ENCODE data around the gene CACYBP.

CACYBP gene

GRCh38 chr1:174958396-174958795 is 41.4 kb upstream of the CACYBP start:
- Histone ChIP-seq H3K9me3 (ENCODE audit: low read depth, low read length) (no peaks in the 10 kb centered on the region), H3K36me3 (ENCODE audit: insufficient read depth, low read length) (no peaks in the 10 kb centered on the region), H3K4me3 (no peak overlapping the region), H3K9ac (ENCODE audit: insufficient read length) (no peak overlapping the region), H3K27ac (no peak overlapping the region)
- TF ChIP-seq EZH2 (IDR thresholded peaks at IDR 0.05) (no peak), POLR2AphosphoS5 (IDR thresholded peaks at IDR 0.05; ENCODE audit: borderline replicate concordance, low read depth, low read length) (no peak), FOXP2 (optimal IDR thresholded peaks at IDR 0.05; ENCODE audit: control extremely low read depth, extremely low read length, insufficient read depth) (no peak)
- no peak for DNase-seq (ENCODE audit: low read depth, low spot score)

GRCh38 chr1:174960362-174960761 is 39.4 kb upstream of the CACYBP start:
- no peaks in the 10 kb centered on the region for H3K36me3 ChIP-seq (ENCODE audit: insufficient read depth, low read length)
- no peak for TF ChIP-seq EZH2 (IDR thresholded peaks at IDR 0.05)
- TF ChIP-seq POLR2AphosphoS5 (IDR thresholded peaks at IDR 0.05; ENCODE audit: borderline replicate concordance, low read depth, low read length): no peak
- no peak for TF ChIP-seq FOXP2 (optimal IDR thresholded peaks at IDR 0.05; ENCODE audit: control extremely low read depth, extremely low read length, insufficient read depth)

GRCh38 chr1:174963529-174964125 is 36.1 kb upstream of the CACYBP start:
- no peak for TF ChIP-seq POLR2AphosphoS5 (IDR thresholded peaks at IDR 0.05; ENCODE audit: borderline replicate concordance, low read depth, low read length)
- TF ChIP-seq EZH2 (IDR thresholded peaks at IDR 0.05): no peak
- no peak for TF ChIP-seq FOXP2 (optimal IDR thresholded peaks at IDR 0.05; ENCODE audit: control extremely low read depth, extremely low read length, insufficient read depth)
- DNase-seq (ENCODE audit: low read depth, low spot score): no peak
- H3K9ac ChIP-seq (ENCODE audit: insufficient read length): no peak overlapping the region
- no peak overlapping the region for H3K4me3 ChIP-seq
- no peaks in the 10 kb centered on the region for H3K36me3 ChIP-seq (ENCODE audit: insufficient read depth, low read length)
- H3K9me3 ChIP-seq (ENCODE audit: low read depth, low read length): no peaks in the 10 kb centered on the region
- H3K27ac ChIP-seq: no peak overlapping the region

More at GRCh38 chr1:174960362-174960761, 39.4 kb upstream of the CACYBP start:
- Histone ChIP-seq H3K4me3 (no peak overlapping the region), H3K9ac (ENCODE audit: insufficient read length) (no peak overlapping the region), H3K27ac (no peak overlapping the region), H3K9me3 (ENCODE audit: low read depth, low read length) (no peaks in the 10 kb centered on the region)
- DNase-seq (ENCODE audit: low read depth, low spot score): no peak

GRCh38 chr1:174964261-174964971 is 35.3 kb upstream of the CACYBP start:
- H3K4me3 ChIP-seq: no peak overlapping the region
- TF ChIP-seq FOXP2 (optimal IDR thresholded peaks at IDR 0.05; ENCODE audit: control extremely low read depth, extremely low read length, insufficient read depth) (no peak), EZH2 (IDR thresholded peaks at IDR 0.05) (no peak), POLR2AphosphoS5 (IDR thresholded peaks at IDR 0.05; ENCODE audit: borderline replicate concordance, low read depth, low read length) (no peak)
- peak overlapping the region; percentile 83; the same call in 1 of the 2 replicates for H3K27ac ChIP-seq
- DNase-seq (ENCODE audit: low read depth, low spot score): no peak
- H3K36me3 ChIP-seq (ENCODE audit: insufficient read depth, low read length): no peaks in the 10 kb centered on the region
- H3K9me3 ChIP-seq (ENCODE audit: low read depth, low read length): no peaks in the 10 kb centered on the region
- no peak overlapping the region for H3K9ac ChIP-seq (ENCODE audit: insufficient read length)

- no peak for TF ChIP-seq POLR2AphosphoS5 (IDR thresholded peaks at IDR 0.05; ENCODE audit: borderline replicate concordance, low read depth, low read length)
- no peak for TF ChIP-seq FOXP2 (optimal IDR thresholded peaks at IDR 0.05; ENCODE audit: control extremely low read depth, extremely low read length, insufficient read depth)
- TF ChIP-seq EZH2 (IDR thresholded peaks at IDR 0.05): no peak
- peak overlapping the region; percentile 83 for H3K27ac ChIP-seq
- H3K36me3 ChIP-seq (ENCODE audit: insufficient read depth, low read length): no peaks in the 10 kb centered on the region
- H3K9ac ChIP-seq (ENCODE audit: insufficient read length): peak overlapping the region; percentile 38
- H3K4me3 ChIP-seq: peak overlapping the region; percentile 59
- no peak for DNase-seq (ENCODE audit: low read depth, low spot score)
- H3K9me3 ChIP-seq (ENCODE audit: low read depth, low read length): no peaks in the 10 kb centered on the region
Observed at GRCh38 chr1:174964972-174965361, 34.8 kb upstream of the CACYBP start.

- no peaks in the 10 kb centered on the region for H3K36me3 ChIP-seq (ENCODE audit: insufficient read depth, low read length)
- H3K9me3 ChIP-seq (ENCODE audit: low read depth, low read length): no peaks in the 10 kb centered on the region
- no peak for DNase-seq (ENCODE audit: low read depth, low spot score)
- H3K9ac ChIP-seq (ENCODE audit: insufficient read length): peak overlapping the region; percentile 38
- TF ChIP-seq POLR2AphosphoS5 (IDR thresholded peaks at IDR 0.05; ENCODE audit: borderline replicate concordance, low read depth, low read length): no peak
- TF ChIP-seq FOXP2 (optimal IDR thresholded peaks at IDR 0.05; ENCODE audit: control extremely low read depth, extremely low read length, insufficient read depth): no peak
- H3K27ac ChIP-seq: peak overlapping the region; percentile 83
- H3K4me3 ChIP-seq: peak overlapping the region; percentile 59
Observed at GRCh38 chr1:174965362-174966007, 34.3 kb upstream of the CACYBP start.

- Histone ChIP-seq H3K9me3 (ENCODE audit: low read depth, low read length) (no peaks in the 10 kb centered on the region), H3K9ac (ENCODE audit: insufficient read length) (peak overlapping the region; percentile 35), H3K27ac (peak overlapping the region; percentile 83), H3K4me3 (peak overlapping the region; percentile 59), H3K36me3 (ENCODE audit: insufficient read depth, low read length) (no peaks in the 10 kb centered on the region)
- TF ChIP-seq FOXP2 (optimal IDR thresholded peaks at IDR 0.05; ENCODE audit: control extremely low read depth, extremely low read length, insufficient read depth) (no peak), EZH2 (IDR thresholded peaks at IDR 0.05) (no peak), POLR2AphosphoS5 (IDR thresholded peaks at IDR 0.05; ENCODE audit: borderline replicate concordance, low read depth, low read length) (no peak)
- DNase-seq (ENCODE audit: low read depth, low spot score): no peak
Observed at GRCh38 chr1:174966008-174966572, 33.7 kb upstream of the CACYBP start.
